ENCODE measurements around the gene ABCA7. TPM values are rescaled to one million over a fixed set of nuclear protein-coding genes. Genes with fewer than 3 reads are reported as not detected.

The ABCA7 gene
- total RNA-seq, 2 experiments from 2014 or later, result 62.7 to 72.9 TPM

DNA sequence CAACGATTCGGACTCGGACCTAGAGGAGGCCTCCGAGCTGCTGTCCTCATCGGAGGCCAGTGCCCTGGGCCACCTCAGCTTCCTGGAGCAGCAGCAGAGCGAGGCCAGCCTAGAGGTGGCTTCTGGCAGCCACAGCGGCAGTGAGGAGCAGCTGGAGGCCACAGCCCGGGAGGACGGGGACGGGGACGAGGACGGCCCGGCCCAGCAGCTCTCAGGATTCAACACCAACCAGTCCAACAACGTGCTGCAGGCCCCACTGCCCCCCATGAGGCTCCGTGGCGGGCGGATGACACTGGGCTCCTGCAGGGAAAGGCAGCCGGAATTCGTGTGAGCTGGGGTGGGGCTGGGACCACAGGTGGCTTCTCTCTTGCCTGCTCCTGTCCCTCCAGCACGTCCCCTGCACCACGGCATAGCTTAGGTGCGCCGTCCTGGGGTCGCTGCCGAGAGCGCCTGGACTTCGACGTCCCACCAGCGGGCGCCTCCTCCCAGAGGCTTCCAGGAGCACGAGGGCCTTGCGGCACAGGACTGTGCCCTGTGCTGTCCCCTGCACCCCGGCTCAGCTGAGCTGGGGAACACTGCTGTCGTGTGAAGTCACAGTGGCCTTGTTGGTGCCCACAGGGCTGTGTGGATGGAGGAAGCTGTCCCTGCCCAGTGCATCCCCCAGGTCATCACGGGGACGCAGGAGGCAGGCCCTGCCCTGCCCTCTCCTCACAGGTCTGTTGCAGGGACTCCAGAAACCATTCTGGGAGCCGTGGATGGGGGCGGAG, 46.0 kb downstream of the ABCA7 start:
- no peaks in the 10 kb centered on the region for H3K27me3 Mint-ChIP-seq

DNA sequence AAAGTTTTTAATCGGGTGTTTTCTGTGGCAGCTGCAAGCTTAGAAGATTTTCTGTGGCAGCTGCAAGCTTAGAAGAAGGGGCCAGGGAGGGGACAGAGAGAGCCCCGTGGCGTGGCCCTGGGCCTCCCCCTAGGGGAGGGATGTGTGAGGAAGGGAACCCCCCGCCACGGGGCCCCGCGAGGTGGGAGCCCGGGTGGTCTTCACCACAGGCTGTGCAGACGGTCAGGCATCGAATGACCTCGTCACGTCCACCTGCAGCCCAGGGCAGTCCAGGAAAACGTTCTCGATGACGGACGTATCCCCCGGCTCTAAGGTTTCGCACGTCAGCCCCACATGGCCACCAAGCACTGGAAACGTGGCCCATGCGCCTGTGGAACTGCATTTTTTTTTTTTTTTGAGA, 46.7 kb downstream of the ABCA7 start:
- H3K27me3 Mint-ChIP-seq, result no peaks in the 10 kb centered on the region

More for the DNA sequence above, 46.0 kb downstream of the ABCA7 start:
- Mint-ChIP-seq H3K4me3 (no peak overlapping the region), H3K27ac (no peak overlapping the region), H3K9me3 (ENCODE audit: low read depth) (no peaks in the 10 kb centered on the region), H3K36me3 (peaks cover 36% of the 10 kb centered on the region), H3K4me1 (peaks cover 55% of the 10 kb centered on the region)
- CTCF ChIA-PET, result interaction anchor here (1.0 to 6.9 kb wide), 6 partner anchors 8 to 55 kb away, joined by 3 to 64 read pairs (median 4); partner anchors contain the start of gene ARHGAP45
- DNase-seq, result no peak
- ATAC-seq, result no peak

DNA sequence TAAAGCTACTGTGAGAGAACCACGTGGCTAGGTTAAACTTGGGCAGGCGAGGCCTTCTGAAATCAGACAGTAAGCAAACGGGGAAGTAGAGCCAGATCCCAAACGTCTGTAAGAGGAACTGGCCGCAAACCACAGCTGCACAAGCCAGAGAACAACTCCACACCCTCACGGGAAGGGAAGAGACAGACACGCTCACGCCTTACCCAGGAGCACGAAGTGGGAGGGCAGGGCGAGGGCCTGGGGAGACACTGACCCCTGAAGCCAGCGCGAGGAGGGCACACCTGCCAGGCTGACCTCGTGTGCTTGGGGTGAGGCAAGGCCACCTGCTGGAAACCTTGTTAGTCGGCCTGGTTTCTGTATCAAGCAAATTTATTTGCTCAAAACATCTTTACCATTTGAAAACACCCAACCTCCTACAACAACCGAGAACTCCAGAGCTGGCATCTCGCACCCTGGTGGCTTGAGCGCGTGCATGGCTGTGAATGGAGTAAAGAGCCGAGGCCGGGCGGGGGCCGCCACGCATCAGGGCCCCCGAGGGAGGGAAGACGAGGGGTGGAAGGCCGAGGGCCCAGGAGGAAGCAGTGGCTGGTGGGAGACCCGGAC, 48.0 kb downstream of the ABCA7 start:
- H3K9me3 Mint-ChIP-seq (ENCODE audit: low read depth), result no peaks in the 10 kb centered on the region
- peak; percentile 23 for ATAC-seq
- H3K4me1 Mint-ChIP-seq, result peaks cover 47% of the 10 kb centered on the region
- H3K27ac Mint-ChIP-seq, result peak overlapping the region; percentile 84
- H3K27me3 Mint-ChIP-seq, result no peaks in the 10 kb centered on the region
- peak overlapping the region; percentile 21 for H3K4me3 Mint-ChIP-seq
- DNase-seq, result no peak
- H3K36me3 Mint-ChIP-seq, result peaks cover 22% of the 10 kb centered on the region
- CTCF ChIA-PET, result interaction anchor here (0.8 to 6.9 kb wide), 8 partner anchors 11 to 151 kb away, joined by 3 to 64 read pairs (median 8); partner anchors contain the start of genes ARHGAP45 and CNN2

More for the DNA sequence above, 46.7 kb downstream of the ABCA7 start:
- Mint-ChIP-seq H3K4me3 (no peak overlapping the region), H3K36me3 (peaks cover 31% of the 10 kb centered on the region), H3K27ac (peak overlapping the region; percentile 19), H3K9me3 (ENCODE audit: low read depth) (no peaks in the 10 kb centered on the region), H3K4me1 (peaks cover 53% of the 10 kb centered on the region)
- DNase-seq (no peak), ATAC-seq (no peak)
- CTCF ChIA-PET, result interaction anchor here (1.0 to 6.9 kb wide), 7 partner anchors 8 to 125 kb away, joined by 3 to 64 read pairs (median 3); partner anchors contain the start of gene ARHGAP45

DNA sequence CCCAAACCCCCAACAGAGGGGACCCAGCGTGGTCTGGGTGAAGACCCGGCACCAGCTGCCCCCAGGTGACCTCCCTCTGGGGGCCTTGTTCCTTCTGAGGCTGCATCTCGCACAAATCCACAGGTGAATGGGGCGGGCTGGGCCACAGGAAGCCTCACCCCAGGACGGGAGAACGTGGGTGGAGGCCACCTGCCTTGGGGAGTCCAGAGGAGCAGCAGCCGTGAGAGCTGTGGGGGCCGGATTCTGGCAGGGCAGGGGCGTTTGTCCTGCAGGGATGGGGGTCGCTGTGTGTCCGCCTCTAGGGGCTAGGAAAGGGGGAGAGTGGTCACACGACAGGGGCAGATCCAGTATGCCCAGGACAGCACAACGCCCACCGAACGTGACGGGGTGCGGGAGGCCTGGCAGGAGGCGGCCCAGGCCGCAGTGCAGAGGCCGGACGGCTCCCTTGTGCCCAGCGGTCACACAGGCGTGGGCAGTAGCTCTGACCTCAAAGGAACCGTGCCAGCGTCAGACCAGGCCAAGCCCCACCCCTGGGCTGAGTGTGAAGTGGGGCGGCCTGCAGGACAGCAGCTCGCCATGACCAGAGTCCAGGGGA, 48.6 kb downstream of the ABCA7 start:
- Mint-ChIP-seq H3K4me1 (peaks cover 52% of the 10 kb centered on the region), H3K9me3 (ENCODE audit: low read depth) (no peaks in the 10 kb centered on the region), H3K4me3 (no peak overlapping the region), H3K27ac (peak overlapping the region; percentile 84), H3K27me3 (no peaks in the 10 kb centered on the region), H3K36me3 (peaks cover 22% of the 10 kb centered on the region)
- peak; percentile 2 for ATAC-seq
- no peak for DNase-seq
- CTCF ChIA-PET, result interaction anchor here (0.8 to 6.9 kb wide), 8 partner anchors 9 to 105 kb away, joined by 4 to 64 read pairs (median 14); partner anchors contain the start of genes ARHGAP45 and CNN2

DNA sequence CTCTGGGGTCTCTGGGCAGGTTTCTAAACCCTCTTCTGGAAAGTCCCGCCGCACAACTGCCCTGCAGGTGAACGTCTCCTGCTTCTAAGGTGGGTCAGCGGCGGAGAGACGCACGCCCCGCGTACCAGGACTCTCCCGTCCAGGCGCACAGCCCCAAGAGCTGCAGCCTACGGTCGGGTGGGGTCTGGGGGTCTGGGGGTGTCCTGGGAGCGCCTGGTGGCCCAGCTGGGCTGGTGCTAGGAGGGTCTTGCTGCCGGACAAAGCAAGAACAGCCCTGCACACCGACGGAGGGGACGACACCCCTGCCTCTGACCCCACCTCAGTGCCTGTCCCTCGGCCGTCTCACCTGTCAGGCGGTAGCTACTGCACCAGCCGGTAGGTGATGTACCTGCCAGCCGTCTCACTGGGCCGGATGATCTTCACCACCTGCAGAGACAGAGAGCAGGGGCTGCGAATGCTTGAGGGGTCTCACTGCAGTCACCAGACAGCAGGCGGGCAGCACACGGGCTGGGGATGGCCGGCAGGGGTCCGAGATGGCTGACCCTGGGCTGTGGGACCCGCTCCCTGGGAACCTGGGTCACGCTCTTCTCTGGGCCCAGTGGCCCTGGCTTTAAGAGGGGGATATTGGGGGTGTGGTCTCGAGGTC, 49.3 kb downstream of the ABCA7 start:
- no peak overlapping the region for H3K4me3 Mint-ChIP-seq
- DNase-seq (no peak), ATAC-seq (no peak)
- H3K27ac Mint-ChIP-seq, result peak overlapping the region; percentile 43
- H3K9me3 Mint-ChIP-seq (ENCODE audit: low read depth), result no peaks in the 10 kb centered on the region
- H3K36me3 Mint-ChIP-seq, result peaks cover 18% of the 10 kb centered on the region
- peaks cover 55% of the 10 kb centered on the region for H3K4me1 Mint-ChIP-seq
- CTCF ChIA-PET, result interaction anchor here (0.8 to 6.9 kb wide), 12 partner anchors 10 to 151 kb away, joined by 3 to 64 read pairs (median 6); partner anchors contain the start of genes ARHGAP45 and CNN2
- no peaks in the 10 kb centered on the region for H3K27me3 Mint-ChIP-seq

DNA sequence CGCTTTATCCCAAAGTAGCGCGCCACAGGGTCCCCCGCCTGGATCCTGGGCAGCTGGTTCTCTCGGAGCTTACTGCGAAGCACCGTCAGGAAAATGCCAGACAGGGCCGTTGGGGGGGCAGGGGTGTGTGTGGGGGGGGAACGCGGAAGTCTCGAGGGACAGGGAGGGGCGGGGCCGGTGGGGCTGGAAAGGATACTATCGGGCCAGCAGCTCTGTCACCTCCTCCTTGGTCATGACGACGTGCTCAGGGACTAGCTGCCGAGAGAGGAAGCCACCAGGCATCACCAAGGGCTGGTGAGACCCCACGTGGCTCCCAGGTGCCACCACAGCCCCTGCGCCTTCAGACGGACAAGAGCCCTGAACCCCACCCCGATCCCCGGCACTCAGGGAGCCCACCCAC, 50.0 kb downstream of the ABCA7 start:
- Mint-ChIP-seq H3K36me3 (peaks cover 14% of the 10 kb centered on the region), H3K4me3 (no peak overlapping the region), H3K27ac (peak overlapping the region; percentile 43), H3K27me3 (no peaks in the 10 kb centered on the region), H3K9me3 (ENCODE audit: low read depth) (no peaks in the 10 kb centered on the region), H3K4me1 (peaks cover 55% of the 10 kb centered on the region)
- ATAC-seq (peak; percentile 52), DNase-seq (peak; percentile 83)
- CTCF ChIA-PET, result interaction anchor here (0.7 to 6.9 kb wide), 16 partner anchors 8 to 176 kb away, joined by 3 to 64 read pairs (median 4); partner anchors contain the start of genes ARHGAP45 and CNN2

DNA sequence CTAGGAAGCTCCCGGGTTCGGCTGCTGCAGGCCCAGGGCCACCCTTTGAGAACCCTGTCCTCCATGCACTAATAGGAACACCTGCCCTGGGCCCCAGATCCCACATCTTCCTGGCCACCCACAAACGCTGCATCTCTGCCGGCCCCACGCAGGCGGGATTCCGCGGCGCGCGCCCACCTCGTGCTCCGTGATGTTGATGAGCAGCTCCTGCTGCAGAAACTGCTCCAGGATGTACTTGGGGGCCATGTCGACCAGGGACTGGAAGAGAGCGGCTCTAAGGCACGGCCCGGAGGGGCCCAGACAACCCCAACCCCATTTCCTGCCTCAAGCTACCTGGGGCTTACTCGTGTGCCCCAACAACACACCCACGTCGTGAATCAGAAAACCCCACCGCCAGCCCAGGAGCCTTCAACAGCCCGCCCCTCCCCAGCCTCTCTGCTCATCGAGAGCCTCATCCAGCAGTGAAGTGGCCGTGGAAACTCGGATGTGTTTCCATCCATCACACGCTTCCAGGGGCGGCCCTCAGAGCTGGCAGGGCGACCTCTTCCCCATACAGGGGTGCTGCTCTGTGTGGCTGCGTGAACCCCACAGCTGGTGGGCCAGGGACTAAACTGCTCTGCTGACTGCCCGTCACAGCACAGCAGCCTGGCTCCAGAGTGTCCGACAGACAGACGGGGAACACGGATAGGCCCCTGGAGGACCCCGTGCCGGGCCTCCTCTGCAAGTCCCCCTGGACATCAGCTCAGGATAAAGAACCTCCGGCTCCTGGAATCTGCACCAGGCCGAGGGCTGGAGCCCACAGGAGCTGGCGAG, 51.0 kb downstream of the ABCA7 start:
- Mint-ChIP-seq H3K9me3 (ENCODE audit: low read depth) (no peaks in the 10 kb centered on the region), H3K27ac (peak overlapping the region; percentile 80), H3K4me1 (peaks cover 57% of the 10 kb centered on the region), H3K36me3 (peaks cover 6% of the 10 kb centered on the region), H3K4me3 (no peak overlapping the region), H3K27me3 (no peaks in the 10 kb centered on the region)
- DNase-seq, result peak; percentile 68
- no peak for ATAC-seq
- CTCF ChIA-PET, result interaction anchor here (0.7 to 6.9 kb wide), 14 partner anchors 9 to 175 kb away, joined by 3 to 64 read pairs (median 4); partner anchors contain the start of gene ARHGAP45

DNA sequence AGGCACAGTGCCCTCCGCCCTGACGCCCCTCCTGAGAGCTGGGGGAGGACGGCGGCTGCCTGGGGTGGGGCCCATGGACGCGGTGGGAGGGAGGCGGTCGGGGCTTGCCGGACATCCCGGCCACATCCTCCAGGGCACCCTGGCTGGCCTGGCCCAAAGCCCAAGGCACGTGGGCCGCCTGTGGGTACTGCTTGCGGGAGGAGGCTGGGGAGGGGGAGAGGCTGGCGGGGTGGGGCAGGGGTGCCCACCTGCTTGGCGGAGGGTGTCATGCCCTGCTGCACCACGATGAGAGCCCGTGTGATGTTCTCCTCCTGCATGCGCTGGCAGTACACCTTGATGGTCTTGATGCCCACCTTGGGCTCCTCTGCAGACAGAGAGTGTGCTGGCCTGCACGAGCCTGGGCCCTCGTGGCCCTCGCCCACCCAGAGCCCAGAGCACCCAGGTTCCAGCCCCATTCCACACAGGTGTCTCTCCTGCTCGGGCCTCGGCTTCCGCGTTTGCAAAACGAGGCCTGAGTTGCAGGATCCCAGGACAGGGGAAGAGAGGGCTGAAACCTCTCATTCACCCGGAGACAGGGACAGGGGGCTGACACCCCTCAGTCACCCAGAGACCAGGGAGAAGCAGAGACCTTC, 51.8 kb downstream of the ABCA7 start:
- ATAC-seq (no peak), DNase-seq (no peak)
- Mint-ChIP-seq H3K9me3 (ENCODE audit: low read depth) (no peaks in the 10 kb centered on the region), H3K27me3 (no peaks in the 10 kb centered on the region), H3K27ac (no peak overlapping the region), H3K4me1 (peaks cover 59% of the 10 kb centered on the region), H3K4me3 (no peak overlapping the region), H3K36me3 (peaks cover 6% of the 10 kb centered on the region)
- CTCF ChIA-PET, result interaction anchor here (0.8 to 6.9 kb wide), 8 partner anchors 10 to 153 kb away, joined by 3 to 64 read pairs (median 8); partner anchors contain the start of gene ARHGAP45

DNA sequence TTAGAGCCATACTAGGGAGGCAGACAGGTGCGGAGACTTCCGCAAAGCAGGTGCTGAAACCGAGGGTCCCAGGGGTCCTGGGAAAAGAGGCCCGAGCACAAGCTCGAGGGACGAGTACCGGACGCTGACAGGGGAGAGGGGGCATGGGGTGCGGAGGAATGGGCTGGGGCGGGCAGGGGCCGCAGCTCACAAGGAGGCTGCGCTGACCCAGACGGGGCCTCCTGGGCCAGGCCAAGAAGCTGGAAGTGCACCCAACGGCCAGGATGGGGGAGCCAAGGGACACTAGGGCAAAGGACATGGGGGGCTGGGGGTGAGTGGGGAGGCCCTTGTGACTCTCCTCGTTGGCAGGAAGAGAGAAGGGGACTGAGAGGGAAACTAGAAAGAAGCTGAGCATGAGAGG, 53.4 kb downstream of the ABCA7 start:
- peak overlapping the region; percentile 86 for H3K4me3 Mint-ChIP-seq
- DNase-seq (no peak), ATAC-seq (no peak)
- CTCF ChIA-PET, result interaction anchor here (0.6 to 3.1 kb wide), 7 partner anchors 8 to 99 kb away, joined by 3 to 12 read pairs (median 4); partner anchors contain the start of gene CNN2
- H3K9me3 Mint-ChIP-seq (ENCODE audit: low read depth), result no peaks in the 10 kb centered on the region
- H3K27ac Mint-ChIP-seq, result peak overlapping the region; percentile 37
- peaks cover 1% of the 10 kb centered on the region for H3K36me3 Mint-ChIP-seq
- peaks cover 54% of the 10 kb centered on the region for H3K4me1 Mint-ChIP-seq
- H3K27me3 Mint-ChIP-seq, result no peaks in the 10 kb centered on the region

DNA sequence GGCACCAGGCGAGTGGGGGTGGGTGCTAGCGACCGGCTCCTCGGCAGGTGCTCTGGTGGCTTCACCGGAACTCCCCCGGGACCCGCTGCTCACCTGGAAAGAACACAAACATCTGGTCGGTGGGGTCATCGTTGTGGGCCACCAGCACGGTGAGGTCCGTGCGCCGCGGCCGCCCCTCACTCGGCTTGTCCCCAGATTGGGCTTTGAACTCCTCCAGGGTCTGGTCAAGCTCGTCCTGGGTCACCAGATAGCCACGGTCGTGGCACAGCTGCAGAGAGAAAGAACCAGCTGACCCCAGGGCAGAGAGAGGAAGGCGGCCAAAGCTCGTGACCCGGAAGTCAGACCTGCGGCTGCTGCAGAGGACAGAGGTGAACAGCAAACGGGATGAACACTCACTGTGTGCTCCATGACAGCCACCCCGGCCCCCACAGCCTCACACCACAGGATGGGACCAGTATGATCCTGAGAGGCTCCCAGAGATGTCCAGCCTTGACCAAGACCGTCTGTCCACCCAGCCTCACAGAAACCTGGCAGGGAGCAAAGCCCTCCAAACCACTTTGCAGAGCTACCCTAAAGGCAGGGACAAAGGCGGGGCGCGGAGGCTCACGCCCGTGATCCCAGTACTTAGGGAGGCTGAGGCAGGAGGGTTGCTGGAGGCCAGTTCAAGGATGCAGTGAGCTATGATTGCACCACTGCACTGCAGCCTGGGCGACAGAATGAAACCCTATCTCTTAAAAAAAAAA, 54.1 kb downstream of the ABCA7 start:
- ATAC-seq (no peak), DNase-seq (no peak)
- Mint-ChIP-seq H3K4me1 (peaks cover 55% of the 10 kb centered on the region), H3K4me3 (peak overlapping the region; percentile 86), H3K36me3 (peaks cover 3% of the 10 kb centered on the region), H3K9me3 (ENCODE audit: low read depth) (no peaks in the 10 kb centered on the region), H3K27ac (peak overlapping the region; percentile 69), H3K27me3 (no peaks in the 10 kb centered on the region)
- CTCF ChIA-PET, result interaction anchor here (0.6 to 3.1 kb wide), 10 partner anchors 9 to 98 kb away, joined by 3 to 12 read pairs (median 4); partner anchors contain the start of genes ARHGAP45 and CNN2

DNA sequence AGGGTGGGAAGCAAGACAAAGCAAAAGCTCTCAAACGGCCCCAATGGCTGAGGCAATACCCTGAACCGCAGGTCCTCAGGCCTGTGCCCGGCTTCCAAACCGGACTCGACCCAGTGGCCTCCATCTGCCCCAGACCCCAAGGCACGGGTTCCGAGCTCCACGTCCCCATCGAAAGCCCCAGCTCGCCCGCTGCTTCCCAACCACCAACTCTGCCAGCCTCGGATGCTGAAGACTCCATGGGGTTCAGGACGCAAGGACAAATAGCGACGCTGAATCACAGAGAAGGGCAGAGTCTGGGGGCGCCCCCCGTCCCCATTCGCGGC, 54.7 kb downstream of the ABCA7 start:
- ATAC-seq (peak; percentile 4), DNase-seq (no peak)
- Mint-ChIP-seq H3K36me3 (peaks cover 6% of the 10 kb centered on the region), H3K9me3 (ENCODE audit: low read depth) (no peaks in the 10 kb centered on the region), H3K4me1 (peaks cover 60% of the 10 kb centered on the region), H3K4me3 (peak overlapping the region; percentile 86), H3K27ac (peak overlapping the region; percentile 69), H3K27me3 (no peaks in the 10 kb centered on the region)
- CTCF ChIA-PET, result interaction anchor here (0.9 to 3.1 kb wide), 8 partner anchors 9 to 150 kb away, joined by 3 to 12 read pairs (median 4); partner anchors contain the start of genes ARHGAP45 and CNN2

Data from activated CD8-positive, alpha-beta memory T cell treated with anti-CD3 and anti-CD28 coated beads, Interleukin-2, amount 10 ng/mL, durations not matched to agents 7 days and 5 days (primary cell).